GM23248 (cell line): ENCODE results near the gene PIEZO1.

Experiments used
- EZH2 ChIP-seq: fragments of 200-600 bp; sonication (generic); IDR thresholded peaks from 2 replicates; pipeline ENCODE4 v1.6.1; 2018; ENCODE audit warnings: antibody characterized with exemption, mild to moderate bottlenecking; ENCODE audit not compliant: insufficient read depth, poor library complexity, severe bottlenecking
- EZH2phosphoT487 ChIP-seq: fragments of 200-600 bp; sonication (generic); IDR thresholded peaks from 2 replicates; pipeline ENCODE4 v1.6.1; 2018; ENCODE audit warnings: antibody characterized with exemption, moderate library complexity, mild to moderate bottlenecking, low read depth; ENCODE audit not compliant: insufficient read depth

- TF ChIP-seq EZH2phosphoT487 (no peak), EZH2 (no peak)
These were observed 26.1 kb downstream of the PIEZO1 start for GRCh38 chr16:88758944-88759244.
